ELF-1 (cell line): ENCODE results near the gene SULT1E1.

ENCODE experiments used
- DNase-seq: peaks from one replicate; pipeline ENCODE4 v3.0.0-alpha.2; 2016; ENCODE audit warnings: low read depth, low spot score

Gene SULT1E1

DNA sequence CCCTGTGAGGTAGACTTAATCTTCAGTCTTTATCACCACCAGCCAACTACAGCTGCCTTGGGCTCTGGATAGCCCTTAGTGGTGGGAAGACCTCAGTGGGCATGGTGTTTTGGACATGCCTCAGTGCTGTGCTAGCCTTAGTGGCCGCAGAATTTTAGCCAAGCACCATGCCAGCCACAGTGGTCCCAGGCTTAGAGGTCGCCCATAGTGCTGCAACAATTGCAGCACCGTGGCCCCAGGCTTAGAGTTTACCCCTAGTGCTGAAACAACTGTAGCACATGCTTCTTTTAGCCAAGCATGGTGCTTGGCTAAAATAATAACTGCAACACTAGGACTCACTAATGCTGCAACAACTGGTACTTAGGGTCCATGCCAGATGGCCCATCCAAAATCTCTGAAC is 60.6 kb downstream of the SULT1E1 start:
- DNase-seq = no peak

DNA sequence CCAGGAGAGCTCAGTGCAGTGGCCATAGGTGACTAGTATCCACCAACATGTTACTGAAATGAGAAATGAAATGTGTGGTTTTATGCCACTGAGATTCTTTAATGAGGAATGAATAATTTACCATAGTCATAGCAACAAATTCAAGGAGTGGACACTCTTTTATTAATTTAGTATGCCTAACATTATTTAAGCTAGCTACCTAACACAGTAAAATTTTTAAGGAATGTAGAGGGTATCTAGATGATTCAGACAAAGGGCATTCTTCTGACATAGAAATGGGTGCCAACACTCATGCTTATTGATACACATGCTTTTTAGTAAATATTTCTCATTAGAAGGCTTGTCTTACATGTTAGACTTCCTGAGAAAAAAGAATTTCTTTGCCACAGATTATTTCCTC is 66.2 kb downstream of the SULT1E1 start:
- DNase-seq = no peak
